Left renal pelvis (tissue), 4 donors: Measurements from ENCODE around the gene UBE2Z. TPM values are rescaled to one million over a fixed set of nuclear protein-coding genes. Genes with fewer than 3 reads are reported as not detected.
"Not testable (repeated sequence)": the region's sequence is repeated elsewhere in the genome, so short reads cannot be mapped to it uniquely, and the experiment has no call there.

ENCODE experiments used
- DNase-seq, 4 donors: peaks; one replicate each; pipeline ENCODE4 v3.0.0-alpha.2; 2013; ENCODE audit warnings: low read depth in 4 of 4, low spot score in 3 of 4
- polyA plus RNA-seq, 4 donors: library from polyadenylated mRNA; unstranded; fragments of 120-200 nt; gene quantifications; one replicate each; pipeline ENCODE4 v1.2.1, GENCODE V29; 2013; ENCODE audit not compliant: insufficient read length in 4 of 4

UBE2Z gene
- polyA plus RNA-seq, 4 donors: 85.5 to 105 (median 96.1) TPM

- DNase-seq: no peak
Observed at GRCh38 chr17:48903401-48903800, 4.8 kb upstream of the UBE2Z start.

- DNase-seq: no peak
Observed at GRCh38 chr17:48904428-48904827, 3.8 kb upstream of the UBE2Z start.

- DNase-seq: no peak
Observed at GRCh38 chr17:48905987-48906515, 2.2 kb upstream of the UBE2Z start.

GRCh38 chr17:48907713-48908046 is 527 bp upstream of the UBE2Z start:
- DNase-seq: peak in 2 of 4 donors; percentile 33 to 48

GRCh38 chr17:48908853-48909394 is 717 bp downstream of the UBE2Z start:
- peak; percentile 79 to 85 (median 83) for DNase-seq

- no peak for DNase-seq
Observed at GRCh38 chr17:48909783-48910182, 1.6 kb downstream of the UBE2Z start.

GRCh38 chr17:48910370-48910769 is 2.2 kb downstream of the UBE2Z start:
- DNase-seq: no peak

GRCh38 chr17:48912476-48912875 is 4.3 kb downstream of the UBE2Z start:
- DNase-seq: no peak

GRCh38 chr17:48915459-48916282 is 7.5 kb downstream of the UBE2Z start:
- DNase-seq: no peak

- no peak for DNase-seq
Observed at GRCh38 chr17:48925251-48925990, 17.2 kb downstream of the UBE2Z start.

GRCh38 chr17:48925991-48926342 is 17.8 kb downstream of the UBE2Z start:
- DNase-seq: no peak

GRCh38 chr17:48927978-48928745 is 20.0 kb downstream of the UBE2Z start:
- no peak for DNase-seq

- DNase-seq: no peak
Observed at GRCh38 chr17:48928876-48929811, 20.9 kb downstream of the UBE2Z start.

- DNase-seq: no peak
Observed at GRCh38 chr17:48929812-48930165, 21.6 kb downstream of the UBE2Z start.

- DNase-seq: no peak
Observed at GRCh38 chr17:48930435-48930873, 22.2 kb downstream of the UBE2Z start.

- no peak for DNase-seq
Observed at GRCh38 chr17:48933035-48933434, 24.8 kb downstream of the UBE2Z start.

GRCh38 chr17:48944515-48945260 is 36.5 kb downstream of the UBE2Z start, which contains the start of gene SNF8:
SNF8 (minus strand) TSS chr17:48944842; CDS start chr17:48944734, 108 bp downstream.
- DNase-seq: peak; percentile 67 to 83 (median 78)

- DNase-seq: not testable (repeated sequence)
Observed at GRCh38 chr17:48945261-48945651, 37.0 kb downstream of the UBE2Z start.

- no peak for DNase-seq
Observed at GRCh38 chr17:48951572-48951971, 43.4 kb downstream of the UBE2Z start.
